HCT116 (cell line): Measurements from ENCODE around the gene NTN3. TPM values are rescaled to one million over a fixed set of nuclear protein-coding genes. Genes with fewer than 3 reads are reported as not detected.

ENCODE experiments used
- ATAC-seq: fragments of 200-7000 bp; cut with Tn5 transposase; 2 replicates; pipeline ENCODE4 v1.9.1; 2020; ENCODE audit warnings: mild to moderate bottlenecking, moderate library complexity
- BruUV-seq: library from RNA; stranded (reverse); fragments of 400-500 nt; replicated peaks from 2 replicates; lab custom pipeline; 2021; lab: Mats Ljungman, UMichigan
- CTCF ChIA-PET: fragments of 300-600 bp; sonication (Branson Sonifier 250); formaldehyde crosslinking; loops from one replicate; lab custom pipeline; 2021; ENCODE audit warnings: antibody characterized with exemption; lab: Charles Lee
- POLR2A ChIA-PET: fragments of 300-600, 350-600 bp; sonication (Branson Sonifier 250); formaldehyde crosslinking; loops from one replicate; lab custom pipeline; 2021; ENCODE audit warnings: antibody characterized with exemption; lab: Charles Lee
- RAD21 ChIA-PET, 2 experiments: fragments of 300-600 bp; sonication (Branson Sonifier 250); formaldehyde crosslinking; loops; one replicate each; lab custom pipeline; 2023; ENCODE audit warnings: low total read pairs in 2 of 2; ENCODE audit not compliant: uncharacterized antibody in 2 of 2, unreplicated experiment in 2 of 2, low non-redundant PET in 1 of 2; lab: Charles Lee
- DNase-seq: peaks from one replicate; pipeline ENCODE4 v3.0.0-alpha.2; 2010; ENCODE audit warnings: low read depth, low spot score
- H2AFZ ChIP-seq: fragments of 200-600 bp; shearing (Covaris generic), sonication (generic); 2 replicates; pipeline ENCODE4 v1.6.1; 2017; ENCODE audit warnings: low read depth, mixed run types, mixed read lengths, antibody characterized with exemption, low read length; ENCODE audit not compliant: poor library complexity, severe bottlenecking
- H3K27ac ChIP-seq: 2 replicates; pipeline ENCODE4 v1.5.1; 2012; ENCODE audit warnings: low read depth, low read length
- H3K27me3 ChIP-seq: fragments of 200-600 bp; sonication (generic); 2 replicates; pipeline ENCODE4 v1.6.1; 2016; ENCODE audit warnings: mixed run types, low read length, mixed read lengths; ENCODE audit not compliant: insufficient read depth
- H3K36me3 ChIP-seq, 2 experiments: fragments of 200-500 bp in 1 of 2; fragments of 200-600 bp in 1 of 2; sonication (Bioruptor generic) in 1 of 2; sonication (generic) in 1 of 2; 2 replicates each; pipeline versions ENCODE4 v1.5.1 to v1.6.1; 2014 to 2016; ENCODE audit warnings: low read length in 2 of 2, inconsistent platforms in 1 of 2, mixed read lengths in 1 of 2, mixed run types in 1 of 2; ENCODE audit not compliant: insufficient read depth in 2 of 2, control insufficient read depth in 1 of 2
- H3K4me1 ChIP-seq, 2 experiments: fragments of 200-600 bp in 1 of 2; sonication (generic) in 1 of 2; 2 replicates each; pipeline versions ENCODE4 v1.5.1 to v1.6.1; 2012 to 2017; ENCODE audit warnings: low read length in 2 of 2, inconsistent platforms in 1 of 2, mild to moderate bottlenecking in 1 of 2, mixed read lengths in 1 of 2, mixed run types in 1 of 2, moderate library complexity in 1 of 2; ENCODE audit not compliant: insufficient read depth in 2 of 2, control insufficient read depth in 1 of 2
- H3K4me2 ChIP-seq: fragments of 200-600 bp; sonication (generic); 2 replicates; pipeline ENCODE4 v1.6.1; 2017; ENCODE audit warnings: mixed run types, low read length, mixed read lengths
- H3K4me3 ChIP-seq, 2 experiments: fragments of 200-600 bp in 1 of 2; sonication (generic) in 1 of 2; replicated peaks in 1 of 2; 2 replicates each; pipeline ENCODE4 v1.5.1; 2011 to 2016; ENCODE audit warnings: low read length in 2 of 2, control low read depth in 1 of 2, low read depth in 1 of 2, mild to moderate bottlenecking in 1 of 2, mixed read lengths in 1 of 2, mixed run types in 1 of 2
- H3K79me2 ChIP-seq: fragments of 200-600 bp; sonication (generic); 2 replicates; pipeline ENCODE4 v1.6.1; 2017; ENCODE audit warnings: mild to moderate bottlenecking, mixed run types, low read length, moderate library complexity, mixed read lengths; ENCODE audit not compliant: insufficient read depth
- H3K9ac ChIP-seq: fragments of 200-600 bp; sonication (generic); 2 replicates; pipeline ENCODE4 v1.6.1; 2016; ENCODE audit warnings: low read length, mixed read lengths
- H3K9me2 ChIP-seq: fragments of 200-600 bp; sonication (generic), shearing (Covaris generic); 2 replicates; pipeline ENCODE4 v1.6.1; 2017; ENCODE audit warnings: mixed run types, mild to moderate bottlenecking, moderate library complexity; ENCODE audit not compliant: insufficient read depth
- H3K9me3 ChIP-seq, 2 experiments: fragments of 200-500 bp in 1 of 2; fragments of 200-600 bp in 1 of 2; sonication (Bioruptor generic) in 1 of 2; sonication (generic) in 1 of 2; 2 replicates each; pipeline ENCODE4 v1.6.1; 2014 to 2017; ENCODE audit warnings: low read length in 2 of 2, mixed read lengths in 2 of 2, inconsistent platforms in 1 of 2, low read depth in 1 of 2, mild to moderate bottlenecking in 1 of 2, mixed run types in 1 of 2, moderate library complexity in 1 of 2; ENCODE audit not compliant: control insufficient read depth in 1 of 2, insufficient read depth in 1 of 2
- H4K20me1 ChIP-seq: fragments of 200-600 bp; sonication (generic), shearing (Covaris generic); 2 replicates; pipeline ENCODE4 v1.6.1; 2017; ENCODE audit warnings: mixed run types, mild to moderate bottlenecking, moderate library complexity; ENCODE audit not compliant: insufficient read depth
- CEBPB ChIP-seq: IDR thresholded peaks from 2 replicates; pipeline ENCODE4 v1.6.1; 2012; ENCODE audit warnings: low read depth
- CTCF ChIP-seq, 3 experiments: fragments of 200-600 bp in 1 of 3; sonication (generic) in 1 of 3; IDR thresholded peaks in 2 of 3; conservative IDR thresholded peaks in 1 of 3; 2 replicates each; pipeline ENCODE4 v1.5.1; 2012 to 2017; ENCODE audit warnings: low read depth in 2 of 3, low read length in 2 of 3, antibody characterized with exemption in 1 of 3, borderline replicate concordance in 1 of 3, control low read depth in 1 of 3, mild to moderate bottlenecking in 1 of 3, mixed read lengths in 1 of 3, mixed run types in 1 of 3, moderate library complexity in 1 of 3; ENCODE audit not compliant: insufficient read depth in 1 of 3
- EZH2 ChIP-seq: fragments of 200-600 bp; sonication (generic); IDR thresholded peaks from 2 replicates; pipeline ENCODE4 v1.6.1; 2017; ENCODE audit warnings: antibody characterized with exemption, mixed run types
- EZH2phosphoT487 ChIP-seq: fragments of 200-600 bp; IDR thresholded peaks from 2 replicates; pipeline ENCODE4 v1.6.1; 2018; ENCODE audit warnings: antibody characterized with exemption, borderline replicate concordance
- FOSL1 ChIP-seq: IDR thresholded peaks from 2 replicates; pipeline ENCODE4 v1.6.1; 2012; ENCODE audit warnings: low read depth
- JUND ChIP-seq: IDR thresholded peaks from 2 replicates; pipeline ENCODE4 v1.6.1; 2012
- POLR2A ChIP-seq: IDR thresholded peaks from 2 replicates; pipeline ENCODE4 v1.7.0; 2011; ENCODE audit warnings: borderline replicate concordance; ENCODE audit not compliant: insufficient read depth, insufficient read length; ENCODE audit errors: extremely low read depth
- RAD21 ChIP-seq: IDR thresholded peaks from 2 replicates; pipeline ENCODE4 v1.6.1; 2012; ENCODE audit warnings: low read depth, mild to moderate bottlenecking
- REST ChIP-seq: IDR thresholded peaks from 2 replicates; pipeline ENCODE4 v1.6.1; 2012; ENCODE audit warnings: low read depth
- SIN3A ChIP-seq: IDR thresholded peaks from 2 replicates; pipeline ENCODE4 v1.6.1; 2012; ENCODE audit warnings: low read depth
- SP1 ChIP-seq: IDR thresholded peaks from 2 replicates; pipeline ENCODE4 v1.6.1; 2012; ENCODE audit warnings: low read depth
- TCF7L2 ChIP-seq: IDR thresholded peaks from 2 replicates; pipeline ENCODE4 v1.7.0; 2011; ENCODE audit warnings: borderline replicate concordance, inconsistent platforms; ENCODE audit not compliant: insufficient read depth, insufficient read length; ENCODE audit errors: extremely low read depth
- ZFX ChIP-seq: fragments of 450-650 bp; IDR thresholded peaks from 2 replicates; pipeline ENCODE4 v1.6.1; 2017
- ZNF274 ChIP-seq: fragments of 200-500 bp; sonication (Bioruptor generic); IDR thresholded peaks from 2 replicates; pipeline ENCODE4 v1.6.1; 2014; ENCODE audit warnings: mild to moderate bottlenecking, low read depth, low read length, inconsistent platforms
- intact Hi-C: fragments of 100-400 bp; cut with micrococcal nuclease; formaldehyde crosslinking; loops from 2 replicates; pipeline ENCODE4 v1.10.0; 2022
- total RNA-seq: library from RNA; stranded (reverse); gene quantifications from one replicate; pipeline ENCODE4 v1.2.1, GENCODE V29; 2021; ENCODE audit not compliant: unreplicated experiment

The NTN3 gene
- total RNA-seq, 1 experiment from 2014 or later, result 0.30 TPM

GRCh38 chr16:2507665-2508064 lies 36.6 kb downstream of the NTN3 start:
- Histone ChIP-seq H3K4me3 (no peak overlapping the region), H3K36me3 (no peaks in the 10 kb centered on the region), H3K9me3 (no peaks in the 10 kb centered on the region), H3K79me2 (no peaks in the 10 kb centered on the region), H2AFZ (no peak overlapping the region), H3K27ac (no peak overlapping the region), H3K27me3 (no peaks in the 10 kb centered on the region), H3K4me2 (no peak overlapping the region), H3K4me1 (peaks cover under 1 to 8% of the 10 kb centered on the region in 2 experiments), H3K9ac (no peak overlapping the region), H4K20me1 (no peaks in the 10 kb centered on the region), H3K9me2 (no peaks in the 10 kb centered on the region)
- POLR2A ChIA-PET, result no interaction called here
- CTCF ChIA-PET, result no interaction called here
- RAD21 ChIA-PET, result no interaction called here
- TF ChIP-seq POLR2A, result no peak
- no peak for TF ChIP-seq CEBPB
- no peak for TF ChIP-seq EZH2phosphoT487
- no peak for TF ChIP-seq EZH2
- TF ChIP-seq ZFX, result no peak
- TF ChIP-seq RAD21, result no peak
- TF ChIP-seq FOSL1, result no peak
- TF ChIP-seq REST, result no peak
- no peak for TF ChIP-seq TCF7L2
- no peak for TF ChIP-seq SIN3A
- TF ChIP-seq JUND, result no peak
- TF ChIP-seq ZNF274, result no peak
- TF ChIP-seq SP1, result no peak
- no peak for TF ChIP-seq CTCF (IDR thresholded peaks at IDR 0.05 in 2 of 3, conservative IDR thresholded peaks at IDR 0.05 in 1 of 3; ENCODE audit: borderline replicate concordance in 1 of 3, insufficient read depth in 1 of 3, low read depth in 2 of 3, low read length in 2 of 3)
- no peak for ATAC-seq
- intact Hi-C loops, result loop anchor here (10.0 kb wide), 2 partner anchors 243 to 313 kb away; partner anchors contain the start of genes CASKIN1 and RNPS1
- DNase-seq, result no peak
- no TSS peak for BruUV-seq
